ENCODE results near the gene PRSS57.
"Not testable (repeated sequence)": the region's sequence is repeated elsewhere in the genome, so short reads cannot be mapped to it uniquely, and the experiment has no call there.

The PRSS57 gene

GRCh38 chr19:695352-695949, at the start of gene PRSS57:
Gene PRSS57, minus strand, starts transcription at chr19:695452. Its CDS starts 22 bp downstream, at chr19:695430.
- no peak for DNase-seq

GRCh38 chr19:743168-743687, 48.0 kb upstream of the PRSS57 start:
- no peak for DNase-seq

- no peak for DNase-seq
These were observed 47.4 kb upstream of the PRSS57 start for GRCh38 chr19:742540-743075.

- no peak for DNase-seq
These were observed 46.4 kb upstream of the PRSS57 start for GRCh38 chr19:741506-742131.

GRCh38 chr19:740816-741505, 45.7 kb upstream of the PRSS57 start:
- DNase-seq = not testable (repeated sequence)

- no peak for DNase-seq
These were observed 44.9 kb upstream of the PRSS57 start for GRCh38 chr19:739998-740715.

- no peak for DNase-seq
These were observed 43.4 kb upstream of the PRSS57 start for GRCh38 chr19:738509-739128.

- peak; percentile 68 for DNase-seq
These were observed 42.4 kb upstream of the PRSS57 start for GRCh38 chr19:737591-738093.

GRCh38 chr19:736125-736524, 40.9 kb upstream of the PRSS57 start:
- no peak for DNase-seq

GRCh38 chr19:734716-735115, 39.5 kb upstream of the PRSS57 start:
- no peak for DNase-seq

GRCh38 chr19:732148-733069, 37.2 kb upstream of the PRSS57 start:
- DNase-seq = no peak

GRCh38 chr19:731000-731399, 35.7 kb upstream of the PRSS57 start:
- no peak for DNase-seq

- no peak for DNase-seq
These were observed 34.9 kb upstream of the PRSS57 start for GRCh38 chr19:729965-730668.

- not testable (repeated sequence) for DNase-seq
These were observed 34.3 kb upstream of the PRSS57 start for GRCh38 chr19:729564-729963.

GRCh38 chr19:728011-728410, 32.8 kb upstream of the PRSS57 start:
- no peak for DNase-seq

GRCh38 chr19:726993-727956, 32.0 kb upstream of the PRSS57 start:
- DNase-seq = no peak

- DNase-seq = no peak
These were observed 30.3 kb upstream of the PRSS57 start for GRCh38 chr19:725461-726089.

- DNase-seq = no peak
These were observed 28.5 kb upstream of the PRSS57 start for GRCh38 chr19:723714-724113.

- DNase-seq = no peak
These were observed 28.0 kb upstream of the PRSS57 start for GRCh38 chr19:723247-723646.

Data from stimulated activated CD4-positive, alpha-beta T cell treated with anti-CD3 and anti-CD28 coated beads, Interleukin-4, amount 100 ng/mL, for 24 hours (primary cell).